Testis (tissue), 3 donors: ENCODE data around the gene NDUFA13. TPM values are rescaled to one million over a fixed set of nuclear protein-coding genes. Genes with fewer than 3 reads are reported as not detected.
A peak's percentile ranks its signal among the peaks of the same experiment; 100 is the strongest.

Experiments used
- DNase-seq: peaks from one replicate; pipeline ENCODE4 v3.0.0-alpha.2; 2019
- H3K27ac ChIP-seq, 2 donors: fragments of 200-600 bp; sonication (generic); one replicate each; pipeline ENCODE4 v1.5.1; 2019
- H3K27me3 ChIP-seq: fragments of 200-600 bp; sonication (generic); one replicate; pipeline ENCODE4 v1.5.1; 2019
- H3K36me3 ChIP-seq: fragments of 200-600 bp; sonication (generic); one replicate; pipeline ENCODE4 v1.5.1; 2017; ENCODE audit warnings: low read depth; ENCODE audit errors: missing control alignments
- H3K4me1 ChIP-seq: fragments of 200-600 bp; sonication (generic); one replicate; pipeline ENCODE4 v1.5.1; 2019
- H3K4me3 ChIP-seq, 2 donors: fragments of 200-600 bp; sonication (generic); one replicate each; pipeline ENCODE4 v1.5.1; 2017 to 2019
- H3K9me3 ChIP-seq: fragments of 200-600 bp; sonication (generic); one replicate; pipeline ENCODE4 v1.5.1; 2017
- POLR2A ChIP-seq: fragments of 450-650 bp; IDR thresholded peaks from one replicate; pipeline ENCODE4 v1.6.1; 2017; ENCODE audit warnings: antibody characterized with exemption, mild to moderate bottlenecking, moderate library complexity
- WGBS, 2 donors: methylation state at CpG; one replicate each; pipeline ENCODE4 v1.1.5; 2018; 5-methylcytosine and 5-hydroxymethylcytosine counted together
- intact Hi-C: fragments of 100-400 bp; cut with DNase I; formaldehyde crosslinking; loops from one replicate; pipeline ENCODE4 v1.15.1; 2023; ENCODE audit warnings: low total_unique reads
- polyA plus RNA-seq: library from polyadenylated mRNA; stranded (reverse); fragments of 350-450 nt; fragmentation: Illumina TruSeq; extraction: RNeasy Lipid Tissue Mini Kit (QIAGEN cat#74804); gene quantifications from one replicate; pipeline ENCODE4 v1.2.3, GENCODE V29; 2014; ENCODE audit warnings: low read depth, low replicate concordance; ENCODE audit not compliant: insufficient read depth
- total RNA-seq, 2 donors: library from RNA; depleted of rRNA; stranded (reverse); fragments of >200 nt; gene quantifications; one replicate each; pipeline ENCODE4 v1.2.3, GENCODE V29; 2016
- TF ChIP-seq, protein P1 (sequence below), 3 experiments: fragments of 450-650 bp in 2 of 3; fragments of 200-600 bp in 1 of 3; sonication (generic) in 1 of 3; IDR thresholded peaks; one replicate each; pipeline ENCODE4 v1.5.1; 2016 to 2019; ENCODE audit warnings: antibody characterized with exemption in 3 of 3, mild to moderate bottlenecking in 2 of 3, moderate library complexity in 1 of 3

Gene NDUFA13
- total and polyA plus RNA-seq, 3 donors from 2014 or later: 210 to 283 (median 260) TPM

DNA sequence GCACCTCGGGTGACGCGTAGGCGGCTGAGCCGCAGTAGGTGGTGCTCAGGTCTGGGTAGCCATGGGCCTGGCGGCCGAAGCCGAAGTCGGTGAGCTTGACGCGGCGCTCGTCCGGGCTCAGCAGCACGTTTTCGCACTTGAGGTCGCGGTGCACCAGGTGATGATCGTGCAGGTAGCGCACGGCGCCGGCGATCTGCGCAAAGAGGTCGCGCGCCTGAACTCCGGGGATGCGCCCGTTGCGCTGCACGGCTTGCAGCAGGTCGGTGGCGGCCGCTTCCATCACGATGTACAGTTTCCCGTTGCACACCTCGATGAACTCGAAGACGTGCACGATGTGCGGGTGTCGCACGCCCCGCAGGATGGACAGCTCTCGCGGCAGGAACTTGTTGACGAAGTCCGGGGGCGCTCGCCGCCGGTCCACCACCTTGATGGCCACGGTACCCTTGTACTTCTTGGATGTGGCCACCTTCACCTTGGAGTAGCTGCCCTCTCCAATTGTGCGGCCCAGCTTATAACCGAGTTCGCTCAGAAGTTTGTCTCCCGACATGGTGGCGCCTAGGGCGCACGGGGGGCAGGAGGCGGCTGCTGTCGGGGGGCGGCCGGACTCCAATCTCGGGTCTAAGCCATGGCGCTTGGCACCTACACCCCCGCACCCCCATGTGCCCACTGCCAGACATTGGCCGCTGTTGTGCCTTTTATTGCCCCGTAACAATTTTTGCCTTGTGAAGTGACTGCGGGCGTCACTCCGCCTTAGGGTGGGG, 964 bp upstream of the NDUFA13 start, which contains the start of gene TSSK6:
TSSK6 (minus strand) TSS at position 668 of the 761 bp plus-strand sequence; CDS start at position 547, 121 bp downstream.
- no peak for DNase-seq
- intact Hi-C loops: no loop called here
- Histone ChIP-seq H3K4me1 (peaks cover 11% of the 10 kb centered on the region), H3K9me3 (no peaks in the 10 kb centered on the region), H3K36me3 (no peaks in the 10 kb centered on the region), H3K4me3 (peak within 1 kb of the TSS; percentile 82 to 87), H3K27ac (peak within 1 kb of the TSS; percentile 65 to 85), H3K27me3 (no peaks in the 10 kb centered on the region)
- TF ChIP-seq, protein P1, sequence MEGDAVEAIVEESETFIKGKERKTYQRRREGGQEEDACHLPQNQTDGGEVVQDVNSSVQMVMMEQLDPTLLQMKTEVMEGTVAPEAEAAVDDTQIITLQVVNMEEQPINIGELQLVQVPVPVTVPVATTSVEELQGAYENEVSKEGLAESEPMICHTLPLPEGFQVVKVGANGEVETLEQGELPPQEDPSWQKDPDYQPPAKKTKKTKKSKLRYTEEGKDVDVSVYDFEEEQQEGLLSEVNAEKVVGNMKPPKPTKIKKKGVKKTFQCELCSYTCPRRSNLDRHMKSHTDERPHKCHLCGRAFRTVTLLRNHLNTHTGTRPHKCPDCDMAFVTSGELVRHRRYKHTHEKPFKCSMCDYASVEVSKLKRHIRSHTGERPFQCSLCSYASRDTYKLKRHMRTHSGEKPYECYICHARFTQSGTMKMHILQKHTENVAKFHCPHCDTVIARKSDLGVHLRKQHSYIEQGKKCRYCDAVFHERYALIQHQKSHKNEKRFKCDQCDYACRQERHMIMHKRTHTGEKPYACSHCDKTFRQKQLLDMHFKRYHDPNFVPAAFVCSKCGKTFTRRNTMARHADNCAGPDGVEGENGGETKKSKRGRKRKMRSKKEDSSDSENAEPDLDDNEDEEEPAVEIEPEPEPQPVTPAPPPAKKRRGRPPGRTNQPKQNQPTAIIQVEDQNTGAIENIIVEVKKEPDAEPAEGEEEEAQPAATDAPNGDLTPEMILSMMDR (IDR thresholded peaks at IDR 0.05): no peak
- TF ChIP-seq POLR2A: no peak
- WGBS, 2 donors: 70 to 73% methylated on average over 25 to 74 of the region's 74 CpGs

DNA sequence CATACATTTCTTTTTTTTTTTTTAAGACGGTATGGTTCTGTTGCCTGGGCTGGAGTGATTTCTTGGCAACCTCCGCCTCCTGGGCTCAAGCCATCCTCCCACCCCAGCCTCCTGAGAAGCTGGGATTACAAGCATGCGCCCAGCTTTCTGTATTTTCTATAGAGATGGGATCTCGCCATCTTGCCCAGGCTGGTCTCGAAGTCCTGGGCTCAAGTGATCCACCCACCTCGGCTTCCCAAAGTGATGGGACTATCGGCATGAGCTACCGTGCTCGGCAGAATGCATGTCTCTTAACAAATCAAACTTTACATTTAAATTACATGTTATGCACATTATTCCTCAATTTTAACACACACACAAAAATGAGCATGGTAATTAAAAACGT, 1.2 kb downstream of the NDUFA13 start:
- DNase-seq: no peak
- Histone ChIP-seq H3K27ac (no peak overlapping the region), H3K4me1 (peaks cover 11% of the 10 kb centered on the region), H3K4me3 (peak overlapping the region in 1 of 2 donors; percentile 87), H3K9me3 (no peaks in the 10 kb centered on the region), H3K27me3 (no peaks in the 10 kb centered on the region), H3K36me3 (no peaks in the 10 kb centered on the region)
- no peak for TF ChIP-seq POLR2A
- TF ChIP-seq, protein P1 (IDR thresholded peaks at IDR 0.05): no peak
- WGBS, 2 donors: 63 to 69% methylated on average over 10 of the region's 10 CpGs
- intact Hi-C loops: no loop called here

DNA sequence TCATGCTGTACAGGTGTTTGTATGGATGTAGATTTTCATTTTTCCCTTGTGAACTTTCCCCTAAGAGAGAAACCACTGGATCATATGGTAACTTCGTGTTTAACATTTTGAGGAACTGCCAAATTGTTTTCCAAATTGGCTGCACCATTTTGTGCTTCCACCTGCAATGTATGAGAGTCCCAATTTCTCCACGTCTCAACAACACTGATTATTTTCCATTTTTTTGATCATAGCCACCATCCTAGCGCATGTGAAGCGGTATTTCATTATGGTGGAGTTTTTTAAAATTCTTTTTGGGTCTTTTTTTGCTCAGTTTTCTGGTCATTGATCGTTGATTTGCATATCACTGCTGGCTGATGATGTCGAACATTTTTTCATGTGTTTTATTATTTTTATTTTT, 5.0 kb downstream of the NDUFA13 start:
- DNase-seq: no peak
- Histone ChIP-seq H3K27me3 (no peaks in the 10 kb centered on the region), H3K4me1 (peaks cover 17% of the 10 kb centered on the region), H3K9me3 (no peaks in the 10 kb centered on the region), H3K4me3 (no peak overlapping the region), H3K36me3 (no peaks in the 10 kb centered on the region), H3K27ac (no peak overlapping the region)
- intact Hi-C loops: no loop called here
- 80 to 88% methylated on average over 6 of the region's 6 CpGs for WGBS, 2 donors
- TF ChIP-seq POLR2A: no peak
- TF ChIP-seq, protein P1 (IDR thresholded peaks at IDR 0.05): no peak

DNA sequence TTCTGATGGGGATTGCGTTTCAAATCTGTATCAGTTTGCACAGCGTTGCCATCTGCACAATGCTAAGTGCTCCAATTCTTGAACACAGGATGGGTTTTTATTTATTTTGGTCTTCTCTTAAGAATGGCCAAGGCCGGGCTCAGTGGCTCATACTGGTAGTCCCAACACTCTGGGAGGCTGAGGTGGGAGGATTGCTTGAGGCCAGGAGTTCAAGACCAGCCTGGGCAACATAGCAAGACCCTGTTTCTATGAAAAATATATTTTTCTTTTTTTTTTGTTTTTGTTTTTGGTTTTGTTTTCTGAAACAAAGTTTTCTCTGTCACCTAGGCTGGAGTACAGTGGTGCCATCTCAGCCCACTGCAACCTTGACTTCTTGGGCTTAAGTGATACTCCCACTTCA, 7.2 kb downstream of the NDUFA13 start:
- no peak for DNase-seq
- H3K36me3 ChIP-seq: no peaks in the 10 kb centered on the region
- TF ChIP-seq, protein P1 (IDR thresholded peaks at IDR 0.05): no peak
- TF ChIP-seq POLR2A: no peak
- 82 to 92% methylated on average over 3 of the region's 3 CpGs for WGBS, 2 donors
- intact Hi-C loops: no loop called here
- no peak overlapping the region for H3K4me3 ChIP-seq
- H3K4me1 ChIP-seq: peaks cover 10% of the 10 kb centered on the region
- H3K9me3 ChIP-seq: no peaks in the 10 kb centered on the region
- H3K27ac ChIP-seq: no peak overlapping the region
- H3K27me3 ChIP-seq: no peaks in the 10 kb centered on the region

DNA sequence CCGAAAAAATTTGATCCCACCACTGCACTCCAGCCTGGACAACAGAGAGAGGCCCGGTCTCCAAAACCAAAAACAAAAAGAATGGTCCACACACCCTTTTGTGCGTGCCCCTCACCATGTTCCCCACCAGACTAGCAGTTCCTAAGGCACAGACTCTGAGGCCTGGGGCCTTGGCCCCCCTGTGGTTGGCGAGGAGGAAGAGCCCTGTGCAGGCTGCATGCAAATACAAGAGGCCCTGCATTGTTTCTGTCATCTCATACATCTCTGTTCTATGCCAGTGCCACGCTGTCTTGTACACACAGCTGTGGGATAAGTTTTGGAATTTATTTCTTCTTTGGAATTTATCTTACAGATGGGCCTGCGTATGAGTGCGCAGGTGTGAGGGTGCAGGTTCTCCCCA, 8.0 kb downstream of the NDUFA13 start:
- peaks cover 10% of the 10 kb centered on the region for H3K4me1 ChIP-seq
- WGBS, 2 donors: 86 to 88% methylated on average over 7 of the region's 7 CpGs
- no peak overlapping the region for H3K27ac ChIP-seq
- H3K4me3 ChIP-seq: no peak overlapping the region
- DNase-seq: no peak
- no peaks in the 10 kb centered on the region for H3K9me3 ChIP-seq
- no peaks in the 10 kb centered on the region for H3K27me3 ChIP-seq
- TF ChIP-seq, protein P1 (IDR thresholded peaks at IDR 0.05): no peak
- no peak for TF ChIP-seq POLR2A
- intact Hi-C loops: no loop called here
- H3K36me3 ChIP-seq: no peaks in the 10 kb centered on the region
